ENCODE results near the gene FAM72D.
"Not testable (repeated sequence)": the region's sequence is repeated elsewhere in the genome, so short reads cannot be mapped to it uniquely, and the experiment has no call there.

Gene FAM72D

GRCh38 chr1:145122344-145123061 is 26.7 kb downstream of the FAM72D start:
- not testable (repeated sequence) for H3K4me1 Mint-ChIP-seq (ENCODE audit: low read depth); H3K9me3 Mint-ChIP-seq; H3K4me3 Mint-ChIP-seq; H3K27ac Mint-ChIP-seq; H3K36me3 Mint-ChIP-seq (ENCODE audit: low read depth); H3K27me3 Mint-ChIP-seq (ENCODE audit: low read depth)

- not testable (repeated sequence) for H3K27ac Mint-ChIP-seq; H3K4me1 Mint-ChIP-seq (ENCODE audit: low read depth); H3K36me3 Mint-ChIP-seq (ENCODE audit: low read depth); H3K27me3 Mint-ChIP-seq (ENCODE audit: low read depth); H3K4me3 Mint-ChIP-seq; H3K9me3 Mint-ChIP-seq
These were observed 27.3 kb downstream of the FAM72D start for GRCh38 chr1:145123062-145123395.

- not testable (repeated sequence) for H3K4me3 Mint-ChIP-seq; H3K27me3 Mint-ChIP-seq (ENCODE audit: low read depth); H3K9me3 Mint-ChIP-seq; H3K4me1 Mint-ChIP-seq (ENCODE audit: low read depth); H3K36me3 Mint-ChIP-seq (ENCODE audit: low read depth); H3K27ac Mint-ChIP-seq
These were observed 28.3 kb downstream of the FAM72D start for GRCh38 chr1:145123992-145124641.

- H3K4me1 Mint-ChIP-seq (ENCODE audit: low read depth); H3K4me3 Mint-ChIP-seq; H3K9me3 Mint-ChIP-seq; H3K36me3 Mint-ChIP-seq (ENCODE audit: low read depth); H3K27me3 Mint-ChIP-seq (ENCODE audit: low read depth); H3K27ac Mint-ChIP-seq: not testable (repeated sequence)
These were observed 29.3 kb downstream of the FAM72D start for GRCh38 chr1:145125112-145125511.

- not testable (repeated sequence) for H3K9me3 Mint-ChIP-seq; H3K4me1 Mint-ChIP-seq (ENCODE audit: low read depth); H3K27me3 Mint-ChIP-seq (ENCODE audit: low read depth); H3K36me3 Mint-ChIP-seq (ENCODE audit: low read depth); H3K27ac Mint-ChIP-seq; H3K4me3 Mint-ChIP-seq
These were observed 31.4 kb downstream of the FAM72D start for GRCh38 chr1:145127144-145127543.

- not testable (repeated sequence) for H3K4me3 Mint-ChIP-seq; H3K4me1 Mint-ChIP-seq (ENCODE audit: low read depth); H3K27ac Mint-ChIP-seq; H3K9me3 Mint-ChIP-seq; H3K27me3 Mint-ChIP-seq (ENCODE audit: low read depth); H3K36me3 Mint-ChIP-seq (ENCODE audit: low read depth)
These were observed 33.1 kb downstream of the FAM72D start for GRCh38 chr1:145128697-145129469.

- H3K9me3 Mint-ChIP-seq; H3K27me3 Mint-ChIP-seq (ENCODE audit: low read depth); H3K4me1 Mint-ChIP-seq (ENCODE audit: low read depth); H3K36me3 Mint-ChIP-seq (ENCODE audit: low read depth); H3K27ac Mint-ChIP-seq; H3K4me3 Mint-ChIP-seq: not testable (repeated sequence)
These were observed 38.7 kb downstream of the FAM72D start for GRCh38 chr1:145134476-145134875.

GRCh38 chr1:145140549-145140948 is 44.8 kb downstream of the FAM72D start:
- not testable (repeated sequence) for H3K27ac Mint-ChIP-seq; H3K4me3 Mint-ChIP-seq; H3K27me3 Mint-ChIP-seq (ENCODE audit: low read depth); H3K9me3 Mint-ChIP-seq; H3K36me3 Mint-ChIP-seq (ENCODE audit: low read depth); H3K4me1 Mint-ChIP-seq (ENCODE audit: low read depth)

GRCh38 chr1:145144264-145144913 is 48.6 kb downstream of the FAM72D start:
- H3K27me3 Mint-ChIP-seq (ENCODE audit: low read depth); H3K27ac Mint-ChIP-seq; H3K9me3 Mint-ChIP-seq; H3K4me3 Mint-ChIP-seq; H3K4me1 Mint-ChIP-seq (ENCODE audit: low read depth); H3K36me3 Mint-ChIP-seq (ENCODE audit: low read depth): not testable (repeated sequence)

GRCh38 chr1:145146308-145146707 is 50.5 kb downstream of the FAM72D start:
- not testable (repeated sequence) for H3K36me3 Mint-ChIP-seq (ENCODE audit: low read depth); H3K4me3 Mint-ChIP-seq; H3K27ac Mint-ChIP-seq; H3K27me3 Mint-ChIP-seq (ENCODE audit: low read depth); H3K9me3 Mint-ChIP-seq; H3K4me1 Mint-ChIP-seq (ENCODE audit: low read depth)

- H3K27me3 Mint-ChIP-seq (ENCODE audit: low read depth); H3K36me3 Mint-ChIP-seq (ENCODE audit: low read depth); H3K27ac Mint-ChIP-seq; H3K9me3 Mint-ChIP-seq; H3K4me3 Mint-ChIP-seq; H3K4me1 Mint-ChIP-seq (ENCODE audit: low read depth): not testable (repeated sequence)
These were observed 51.4 kb downstream of the FAM72D start for GRCh38 chr1:145147172-145147571.

GRCh38 chr1:145155421-145155820 is 59.6 kb downstream of the FAM72D start:
- not testable (repeated sequence) for H3K4me3 Mint-ChIP-seq

GRCh38 chr1:145155873-145156272 is 60.1 kb downstream of the FAM72D start:
- not testable (repeated sequence) for H3K36me3 Mint-ChIP-seq (ENCODE audit: low read depth); H3K27ac Mint-ChIP-seq; H3K9me3 Mint-ChIP-seq; H3K4me3 Mint-ChIP-seq; H3K4me1 Mint-ChIP-seq (ENCODE audit: low read depth); H3K27me3 Mint-ChIP-seq (ENCODE audit: low read depth)

More at GRCh38 chr1:145155421-145155820, 59.6 kb downstream of the FAM72D start:
- H3K27ac Mint-ChIP-seq; H3K36me3 Mint-ChIP-seq (ENCODE audit: low read depth); H3K9me3 Mint-ChIP-seq; H3K4me1 Mint-ChIP-seq (ENCODE audit: low read depth); H3K27me3 Mint-ChIP-seq (ENCODE audit: low read depth): not testable (repeated sequence)

- H3K27ac Mint-ChIP-seq = peak overlapping the region; percentile 92
- H3K4me3 Mint-ChIP-seq = peak overlapping the region; percentile 65
- not testable (repeated sequence) for H3K4me1 Mint-ChIP-seq (ENCODE audit: low read depth); H3K9me3 Mint-ChIP-seq; H3K36me3 Mint-ChIP-seq (ENCODE audit: low read depth); H3K27me3 Mint-ChIP-seq (ENCODE audit: low read depth)
These were observed 61.3 kb downstream of the FAM72D start for GRCh38 chr1:145156891-145157610.

All from T-helper 1 cell treated with Interleukin-12 subunit alpha and Interleukin-12 subunit beta and Interleukin-4 antibody, amounts not matched to agents 30 μg/mL and 1 μg/mL, for 36 hours (primary cell).